Measurements from ENCODE around the gene DNMT1. TPM values are rescaled to one million over a fixed set of nuclear protein-coding genes. Genes with fewer than 3 reads are reported as not detected.

The DNMT1 gene
- polyA plus RNA-seq, 3 donors, result 17.6 to 72.5 (median 19.0) TPM

GRCh38 chr19:10110972-10111317 lies 83.8 kb downstream of the DNMT1 start:
- no peak for DNase-seq
- peak overlapping the region; percentile 77 to 89 for H3K27ac ChIP-seq (ENCODE audit: low read depth in 1 of 2, low read length in 2 of 2)
- peaks cover 49 to 61% of the 10 kb centered on the region in 2 donors for H3K36me3 ChIP-seq (replicated peaks in 1 of 2; ENCODE audit: control insufficient read depth in 1 of 2, insufficient read depth in 2 of 2, low read length in 2 of 2)
- no peaks in the 10 kb centered on the region for H3K27me3 ChIP-seq (ENCODE audit: control insufficient read depth in 2 of 2, insufficient read depth in 2 of 2, low read length in 2 of 2)
- H3K9me3 Mint-ChIP-seq, result no peaks in the 10 kb centered on the region
- intact Hi-C loops (cut with micrococcal nuclease), result no loop called here
- H2AFZ ChIP-seq (ENCODE audit: insufficient read depth, low read depth, low read length, poor library complexity, severe bottlenecking), result no peak overlapping the region
- peaks cover 35% of the 10 kb centered on the region for H4K20me1 ChIP-seq (ENCODE audit: insufficient read depth, low read length)
- no peaks in the 10 kb centered on the region for H3K9me3 ChIP-seq (replicated peaks in 1 of 2; ENCODE audit: control insufficient read depth in 1 of 2, insufficient read depth in 1 of 2, low read length in 2 of 2)
- TF ChIP-seq CTCF (IDR thresholded peaks at IDR 0.05), result no peak
- H3K9ac ChIP-seq (ENCODE audit: insufficient read depth, low read length, poor library complexity, severe bottlenecking), result peak overlapping the region; percentile 44
- peak overlapping the region in 1 of 3 experiments; percentile 69 for H3K4me3 ChIP-seq (replicated peaks in 1 of 3; ENCODE audit: low read depth in 2 of 3, low read length in 3 of 3)
- peaks cover 0 to 1% (median 0%) of the 10 kb centered on the region in 3 donors for H3K27me3 Mint-ChIP-seq (ENCODE audit: low read depth in 3 of 3)
- H3K4me1 ChIP-seq (ENCODE audit: control insufficient read depth in 1 of 2, insufficient read depth in 2 of 2, low read length in 2 of 2), result peaks cover 42 to 55% of the 10 kb centered on the region in 2 donors
- peak overlapping the region in 6 of 7 donors; percentile 72 to 96 (median 93) for H3K27ac Mint-ChIP-seq
- peak overlapping the region in 1 of 2 donors; percentile 30 for H3K4me3 Mint-ChIP-seq
- H3K4me1 Mint-ChIP-seq, result peaks cover 43% of the 10 kb centered on the region
- H3K4me2 ChIP-seq (replicated peaks; ENCODE audit: extremely low read depth, low read length, poor library complexity, severe bottlenecking), result peak overlapping the region; percentile 20
- WGBS (ENCODE audit: insufficient coverage), result 95% methylated on average over 19 of the region's 19 CpGs
- peaks cover 33% of the 10 kb centered on the region for H3K79me2 ChIP-seq (ENCODE audit: insufficient read depth, low read length)
- H3K36me3 Mint-ChIP-seq, result peaks cover 50 to 66% of the 10 kb centered on the region in 2 donors

- Mint-ChIP-seq H3K4me3 (peak overlapping the region in 1 of 2 donors; percentile 30), H3K4me1 (peaks cover 49% of the 10 kb centered on the region), H3K9me3 (no peaks in the 10 kb centered on the region), H3K27me3 (ENCODE audit: low read depth in 3 of 3) (peaks cover 0 to 1% (median under 1%) of the 10 kb centered on the region in 3 donors), H3K27ac (peak overlapping the region in 6 of 7 donors; percentile 72 to 93 (median 84)), H3K36me3 (peaks cover 45 to 60% of the 10 kb centered on the region in 2 donors)
- no peak overlapping the region for H2AFZ ChIP-seq (ENCODE audit: insufficient read depth, low read depth, low read length, poor library complexity, severe bottlenecking)
- H3K4me2 ChIP-seq (replicated peaks; ENCODE audit: extremely low read depth, low read length, poor library complexity, severe bottlenecking), result peak overlapping the region; percentile 20
- H3K4me1 ChIP-seq (ENCODE audit: control insufficient read depth in 1 of 2, insufficient read depth in 2 of 2, low read length in 2 of 2), result peaks cover 49 to 61% of the 10 kb centered on the region in 2 donors
- no peak overlapping the region for H3K4me3 ChIP-seq (replicated peaks in 1 of 3; ENCODE audit: low read depth in 2 of 3, low read length in 3 of 3)
- peaks cover 43 to 55% of the 10 kb centered on the region in 2 donors for H3K36me3 ChIP-seq (replicated peaks in 1 of 2; ENCODE audit: control insufficient read depth in 1 of 2, insufficient read depth in 2 of 2, low read length in 2 of 2)
- H3K9me3 ChIP-seq (replicated peaks in 1 of 2; ENCODE audit: control insufficient read depth in 1 of 2, insufficient read depth in 1 of 2, low read length in 2 of 2), result no peaks in the 10 kb centered on the region
- H3K27me3 ChIP-seq (ENCODE audit: control insufficient read depth in 2 of 2, insufficient read depth in 2 of 2, low read length in 2 of 2), result no peaks in the 10 kb centered on the region
- peak in 1 of 3 donors; percentile 5 for DNase-seq
- intact Hi-C loops (cut with micrococcal nuclease), result no loop called here
- no peak for TF ChIP-seq CTCF (IDR thresholded peaks at IDR 0.05)
- H4K20me1 ChIP-seq (ENCODE audit: insufficient read depth, low read length), result peaks cover 29% of the 10 kb centered on the region
- H3K79me2 ChIP-seq (ENCODE audit: insufficient read depth, low read length), result peaks cover 33% of the 10 kb centered on the region
- 84% methylated on average over 44 of the region's 44 CpGs for WGBS (ENCODE audit: insufficient coverage)
- H3K27ac ChIP-seq (ENCODE audit: low read depth in 1 of 2, low read length in 2 of 2), result no peak overlapping the region
- no peak overlapping the region for H3K9ac ChIP-seq (ENCODE audit: insufficient read depth, low read length, poor library complexity, severe bottlenecking)
Measured at GRCh38 chr19:10110076-10110971, 84.4 kb downstream of the DNMT1 start.

All from CD14-positive monocyte (primary cell).